Activated T-cell treated with anti-CD3 and anti-CD28 coated beads for 1 hour (primary cell): Measurements from ENCODE around the gene TTC8.

ENCODE experiments used
- DNase-seq: peaks from one replicate; pipeline ENCODE4 v3.0.0-alpha.2; 2020; ENCODE audit warnings: low read depth

Gene TTC8

GRCh38 chr14:88868558-88869159 is 44.2 kb downstream of the TTC8 start:
- no peak for DNase-seq

GRCh38 chr14:88870777-88871176 is 46.3 kb downstream of the TTC8 start:
- DNase-seq, result no peak

- DNase-seq, result no peak
Observed at GRCh38 chr14:88871429-88871828, 47.0 kb downstream of the TTC8 start.

GRCh38 chr14:88872976-88873375 is 48.5 kb downstream of the TTC8 start:
- no peak for DNase-seq

- DNase-seq, result no peak
Observed at GRCh38 chr14:88877192-88877591, 52.7 kb downstream of the TTC8 start.

- DNase-seq, result no peak
Observed at GRCh38 chr14:88879022-88879421, 54.6 kb downstream of the TTC8 start.

GRCh38 chr14:88882236-88882635 is 57.8 kb downstream of the TTC8 start:
- DNase-seq, result no peak

- no peak for DNase-seq
Observed at GRCh38 chr14:88895116-88895515, 70.7 kb downstream of the TTC8 start.

GRCh38 chr14:88901189-88901588 is 76.7 kb downstream of the TTC8 start:
- no peak for DNase-seq

- DNase-seq, result no peak
Observed at GRCh38 chr14:88901991-88902390, 77.5 kb downstream of the TTC8 start.

GRCh38 chr14:88902850-88903249 is 78.4 kb downstream of the TTC8 start:
- no peak for DNase-seq

- no peak for DNase-seq
Observed at GRCh38 chr14:88904206-88904647, 79.8 kb downstream of the TTC8 start.

- no peak for DNase-seq
Observed at GRCh38 chr14:88904864-88905263, 80.4 kb downstream of the TTC8 start.

- no peak for DNase-seq
Observed at GRCh38 chr14:88908216-88908615, 83.8 kb downstream of the TTC8 start.

- DNase-seq, result no peak
Observed at GRCh38 chr14:88910386-88910785, 85.9 kb downstream of the TTC8 start.

GRCh38 chr14:88911809-88912208 is 87.4 kb downstream of the TTC8 start:
- no peak for DNase-seq

- DNase-seq, result no peak
Observed at GRCh38 chr14:88914956-88915355, 90.5 kb downstream of the TTC8 start.

- no peak for DNase-seq
Observed at GRCh38 chr14:88919502-88919901, 95.1 kb downstream of the TTC8 start.
